ENCODE data around the gene NR6A1.

The NR6A1 gene

GRCh38 chr9:124481115-124481514 lies 290.0 kb downstream of the NR6A1 start:
- DNase-seq (ENCODE audit: insufficient read length, low spot score) (no peak), FAIRE-seq (no peak)

GRCh38 chr9:124480621-124480981 lies 290.5 kb downstream of the NR6A1 start:
- DNase-seq (ENCODE audit: insufficient read length, low spot score): no peak
- FAIRE-seq: no peak

- DNase-seq (ENCODE audit: insufficient read length, low spot score) (no peak), FAIRE-seq (no peak)
These were observed 291.0 kb downstream of the NR6A1 start for GRCh38 chr9:124479947-124480620.

- FAIRE-seq (no peak), DNase-seq (ENCODE audit: insufficient read length, low spot score) (no peak)
These were observed 291.7 kb downstream of the NR6A1 start for GRCh38 chr9:124479371-124479770.

GRCh38 chr9:124478354-124478753 lies 292.8 kb downstream of the NR6A1 start:
- DNase-seq (ENCODE audit: insufficient read length, low spot score) (no peak), FAIRE-seq (no peak)

- FAIRE-seq: no peak
These were observed 293.3 kb downstream of the NR6A1 start for GRCh38 chr9:124477648-124478285.

GRCh38 chr9:124477211-124477647 lies 293.9 kb downstream of the NR6A1 start:
- no peak for FAIRE-seq
- DNase-seq (ENCODE audit: insufficient read length, low spot score): no peak

More at GRCh38 chr9:124477648-124478285, 293.3 kb downstream of the NR6A1 start:
- no peak for DNase-seq (ENCODE audit: insufficient read length, low spot score)

GRCh38 chr9:124475868-124476690 lies 295.0 kb downstream of the NR6A1 start:
- no peak for FAIRE-seq

GRCh38 chr9:124475158-124475867 lies 295.8 kb downstream of the NR6A1 start:
- DNase-seq (ENCODE audit: insufficient read length, low spot score) (no peak), FAIRE-seq (no peak)

More at GRCh38 chr9:124475868-124476690, 295.0 kb downstream of the NR6A1 start:
- no peak for DNase-seq (ENCODE audit: insufficient read length, low spot score)

GRCh38 chr9:124474151-124474550 lies 297.0 kb downstream of the NR6A1 start:
- DNase-seq (ENCODE audit: insufficient read length, low spot score): no peak
- no peak for FAIRE-seq

- FAIRE-seq (no peak), DNase-seq (ENCODE audit: insufficient read length, low spot score) (no peak)
These were observed 297.8 kb downstream of the NR6A1 start for GRCh38 chr9:124473310-124473709.

GRCh38 chr9:124472770-124473169 lies 298.3 kb downstream of the NR6A1 start:
- FAIRE-seq (no peak), DNase-seq (ENCODE audit: insufficient read length, low spot score) (no peak)

- no peak for FAIRE-seq
- no peak for DNase-seq (ENCODE audit: insufficient read length, low spot score)
These were observed 299.4 kb downstream of the NR6A1 start for GRCh38 chr9:124471761-124472160.

- FAIRE-seq (no peak), DNase-seq (ENCODE audit: insufficient read length, low spot score) (no peak)
These were observed 300.4 kb downstream of the NR6A1 start for GRCh38 chr9:124470726-124471125.

- FAIRE-seq (no peak), DNase-seq (ENCODE audit: insufficient read length, low spot score) (no peak)
These were observed 300.8 kb downstream of the NR6A1 start for GRCh38 chr9:124470306-124470705.

GRCh38 chr9:124469011-124469832 lies 301.9 kb downstream of the NR6A1 start:
- FAIRE-seq: peak; percentile 44
- DNase-seq (ENCODE audit: insufficient read length, low spot score): no peak

GRCh38 chr9:124468061-124468740 lies 302.9 kb downstream of the NR6A1 start:
- DNase-seq (ENCODE audit: insufficient read length, low spot score): no peak
- FAIRE-seq: no peak

- FAIRE-seq (no peak), DNase-seq (ENCODE audit: insufficient read length, low spot score) (no peak)
These were observed 303.6 kb downstream of the NR6A1 start for GRCh38 chr9:124467410-124468060.

Measured in HTR-8/SVneo (cell line).